ENCODE data around the gene PPP2R5C. TPM values are rescaled to one million over a fixed set of nuclear protein-coding genes. Genes with fewer than 3 reads are reported as not detected.
A peak's percentile ranks its signal among the peaks of the same experiment; 100 is the strongest.

Gene PPP2R5C
- total RNA-seq, 1 experiment from 2014 or later: 93.0 TPM

- H2BK12ac ChIP-seq (ENCODE audit: insufficient read length, low read depth, low read length): no peak overlapping the region
- no peak overlapping the region for H4K5ac ChIP-seq (ENCODE audit: insufficient read length, low read depth, low read length)
- H4K20me1 ChIP-seq (ENCODE audit: control insufficient read depth, insufficient read depth, insufficient read length): no peaks in the 10 kb centered on the region
- H2BK120ac ChIP-seq (ENCODE audit: low read depth, low read length, poor library complexity, severe bottlenecking): no peak overlapping the region
- TF ChIP-seq CTCF (conservative IDR thresholded peaks at IDR 0.05): no peak
- no peak overlapping the region for H2BK20ac ChIP-seq (ENCODE audit: low read depth, low read length, poor library complexity, severe bottlenecking)
- H3K23me2 ChIP-seq (ENCODE audit: insufficient read length, low read depth, low read length, poor library complexity, severe bottlenecking): no peaks in the 10 kb centered on the region
- no peak overlapping the region for H3K27ac ChIP-seq (ENCODE audit: insufficient read length, low read depth, low read length)
- H2AFZ ChIP-seq (ENCODE audit: low read length): no peak overlapping the region
- no peak overlapping the region for H2AK5ac ChIP-seq (ENCODE audit: insufficient read length, low read length)
- peaks cover 3% of the 10 kb centered on the region; the same call in 1 of the 2 replicates for H3K4me1 ChIP-seq (ENCODE audit: insufficient read depth, low read length)
- H2BK5ac ChIP-seq (ENCODE audit: insufficient read length, low read length): no peak overlapping the region
- Mint-ChIP-seq H3K4me1 (peaks cover 13 to 14% of the 10 kb centered on the region in 2 experiments), H3K4me3 (no peak overlapping the region), H3K9me3 (no peaks in the 10 kb centered on the region), H3K36me3 (ENCODE audit: insufficient read depth in 1 of 3, low read depth in 3 of 3) (peaks cover 0 to 3% (median 0%) of the 10 kb centered on the region in 3 experiments; a peak in 2 of 7 replicates), H3K27me3 (ENCODE audit: low read depth) (no peaks in the 10 kb centered on the region), H3K27ac (peak overlapping the region in 2 of 3 experiments; percentile 25 to 60; a peak in 2 of 7 replicates)
- H3K56ac ChIP-seq (ENCODE audit: insufficient read length, low read depth, low read length): no peak overlapping the region
- no peak overlapping the region for H3K23ac ChIP-seq (ENCODE audit: insufficient read length, low read depth, low read length)
- peaks cover 3% of the 10 kb centered on the region for H3K79me1 ChIP-seq (ENCODE audit: insufficient read depth, low read depth, low read length, poor library complexity, severe bottlenecking)
- H3K9ac ChIP-seq (ENCODE audit: extremely low read depth, insufficient read length, low read length): no peak overlapping the region
- no peak overlapping the region for H3K14ac ChIP-seq (ENCODE audit: insufficient read depth, low read length)
- DNase-seq: no peak
- peaks cover 5% of the 10 kb centered on the region; the same call in 1 of the 2 replicates for H3K79me2 ChIP-seq (ENCODE audit: insufficient read depth, low read length)
- H2BK15ac ChIP-seq (ENCODE audit: low read depth, low read length): no peak overlapping the region
- H3K9me3 ChIP-seq (ENCODE audit: control insufficient read depth, low read depth, low read length): no peaks in the 10 kb centered on the region
- WGBS (ENCODE audit: extremely low coverage, insufficient read length, low lambda C conversion rate): no CpG with 5 or more reads among the region's 6 CpGs
- H3T11ph ChIP-seq (ENCODE audit: low read length): no peak overlapping the region
- no peaks in the 10 kb centered on the region for H3K27me3 ChIP-seq (ENCODE audit: insufficient read depth, low read length)
- H3K4ac ChIP-seq (ENCODE audit: low read depth, low read length): no peak overlapping the region
- no peak overlapping the region for H4K8ac ChIP-seq (replicated peaks; ENCODE audit: insufficient read length, low read depth, low read length)
- H4K91ac ChIP-seq (ENCODE audit: insufficient read length, low read depth, low read length): no peak overlapping the region
- no peak overlapping the region for H3K18ac ChIP-seq (ENCODE audit: insufficient read length, low read depth, low read length)
- H3K4me2 ChIP-seq (ENCODE audit: insufficient read depth, insufficient read length, low read length): no peak overlapping the region
Measured at GRCh38 chr14:101834800-101835547, 73.5 kb downstream of the PPP2R5C start.
